ENCODE data around the gene ETV6. TPM values are rescaled to one million over a fixed set of nuclear protein-coding genes. Genes with fewer than 3 reads are reported as not detected.

Gene ETV6
- total and polyA plus RNA-seq, 9 of the 15 experiments (the other 6 are each of a cell fraction or from before 2014, with no cell fraction given): 0.81 to 12.7 (median 4.1) TPM

DNA sequence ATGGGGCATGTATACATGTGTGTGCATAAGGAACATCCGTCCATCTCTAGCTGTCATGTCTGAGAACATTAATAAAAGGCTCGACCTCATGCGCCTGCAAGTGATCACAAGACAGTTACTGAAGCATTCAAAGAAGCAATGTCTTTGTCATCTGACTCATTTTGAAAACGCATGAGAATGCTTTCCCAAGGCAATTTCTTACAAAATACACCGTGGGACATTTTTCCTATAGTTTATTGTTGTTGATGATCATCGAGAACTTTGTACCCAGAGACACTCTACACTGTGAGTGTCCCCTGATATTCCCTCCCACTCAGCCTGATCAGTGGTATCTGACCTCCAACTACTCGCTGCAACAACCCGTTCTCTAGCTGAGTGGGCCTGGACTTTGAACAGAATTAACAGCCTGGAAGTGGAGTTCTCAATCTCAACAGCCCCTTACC, 68.1 kb downstream of the ETV6 start:
- no peak overlapping the region for H3K4me2 ChIP-seq (ENCODE audit: insufficient read depth, low read length)
- BruUV-seq (replicated peaks): no TSS peak
- intact Hi-C loops (cut with micrococcal nuclease): no loop called here
- no peaks in the 10 kb centered on the region for H3K27me3 ChIP-seq (ENCODE audit: control insufficient read depth in 2 of 2, insufficient read depth in 2 of 2, low read length in 2 of 2)
- no peak overlapping the region for H3K4me3 ChIP-seq
- CTCF ChIA-PET (ENCODE audit: low intra/inter-chr PET ratio): no interaction called here
- no peak overlapping the region for H3K9ac ChIP-seq (ENCODE audit: insufficient read depth in 1 of 2, low read depth in 2 of 2, low read length in 2 of 2)
- POLR2A ChIA-PET: no interaction called here
- no peaks in the 10 kb centered on the region for H3K36me3 ChIP-seq (ENCODE audit: control insufficient read depth, insufficient read depth, low read length)
- FAIRE-seq (no peak), ATAC-seq (no peak), DNase-seq (ENCODE audit: extremely low read depth in 1 of 4, low spot score in 3 of 4) (no peak)
- H3K27ac ChIP-seq (ENCODE audit: extremely low read depth, low read depth, low read length): no peak overlapping the region
- 75% methylated on average over 8 of the region's 8 CpGs for WGBS (ENCODE audit: insufficient coverage, low coverage, missing lambda C conversion rate)
- H3K4me1 ChIP-seq (replicated peaks in 1 of 2; ENCODE audit: control insufficient read depth in 2 of 2, insufficient read depth in 2 of 2, low read length in 2 of 2): no peaks in the 10 kb centered on the region
- H3K9me3 ChIP-seq (replicated peaks; ENCODE audit: control insufficient read depth, insufficient read depth, low read depth, low read length): no peaks in the 10 kb centered on the region
- no peak overlapping the region for H2AFZ ChIP-seq (ENCODE audit: low read depth, low read length)
- no peaks in the 10 kb centered on the region for H3K9me1 ChIP-seq (ENCODE audit: control insufficient read depth, insufficient read depth, low read length)
- H3K79me2 ChIP-seq (ENCODE audit: control insufficient read depth, insufficient read depth, low read length): no peaks in the 10 kb centered on the region
- TF ChIP-seq CHD2 (IDR thresholded peaks at IDR 0.05; ENCODE audit: low read depth, low read length) (no peak), MAFK (IDR thresholded peaks at IDR 0.05; ENCODE audit: low read length) (no peak), CBX2 (IDR thresholded peaks at IDR 0.05; ENCODE audit: insufficient read depth, low read length, poor library complexity, severe bottlenecking) (no peak), ZNF444 (CRISPR knock-in tag; IDR thresholded peaks at IDR 0.05) (no peak), SUPT5H (IDR thresholded peaks at IDR 0.05) (no peak), HDAC1 (IDR thresholded peaks at IDR 0.05) (no peak)
- TF ChIP-seq, protein P1, sequence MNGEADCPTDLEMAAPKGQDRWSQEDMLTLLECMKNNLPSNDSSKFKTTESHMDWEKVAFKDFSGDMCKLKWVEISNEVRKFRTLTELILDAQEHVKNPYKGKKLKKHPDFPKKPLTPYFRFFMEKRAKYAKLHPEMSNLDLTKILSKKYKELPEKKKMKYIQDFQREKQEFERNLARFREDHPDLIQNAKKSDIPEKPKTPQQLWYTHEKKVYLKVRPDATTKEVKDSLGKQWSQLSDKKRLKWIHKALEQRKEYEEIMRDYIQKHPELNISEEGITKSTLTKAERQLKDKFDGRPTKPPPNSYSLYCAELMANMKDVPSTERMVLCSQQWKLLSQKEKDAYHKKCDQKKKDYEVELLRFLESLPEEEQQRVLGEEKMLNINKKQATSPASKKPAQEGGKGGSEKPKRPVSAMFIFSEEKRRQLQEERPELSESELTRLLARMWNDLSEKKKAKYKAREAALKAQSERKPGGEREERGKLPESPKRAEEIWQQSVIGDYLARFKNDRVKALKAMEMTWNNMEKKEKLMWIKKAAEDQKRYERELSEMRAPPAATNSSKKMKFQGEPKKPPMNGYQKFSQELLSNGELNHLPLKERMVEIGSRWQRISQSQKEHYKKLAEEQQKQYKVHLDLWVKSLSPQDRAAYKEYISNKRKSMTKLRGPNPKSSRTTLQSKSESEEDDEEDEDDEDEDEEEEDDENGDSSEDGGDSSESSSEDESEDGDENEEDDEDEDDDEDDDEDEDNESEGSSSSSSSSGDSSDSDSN (IDR thresholded peaks at IDR 0.05; ENCODE audit: borderline replicate concordance in 1 of 2, low read depth in 2 of 2, low read length in 2 of 2): no peak
- in situ Hi-C loops (cut with MboI): no loop called here
- no peaks in the 10 kb centered on the region for H4K20me1 ChIP-seq (replicated peaks; ENCODE audit: control insufficient read depth, insufficient read depth, low read length)
